Mucosa of descending colon (tissue), 3 donors: ENCODE results near the gene BACH2. TPM values are rescaled to one million over a fixed set of nuclear protein-coding genes. Genes with fewer than 3 reads are reported as not detected.
A peak's percentile ranks its signal among the peaks of the same experiment; 100 is the strongest.

Experiments used
- ATAC-seq: fragments of 200-7000 bp; cut with Tn5 transposase; one replicate; pipeline ENCODE4 v1.9.1; 2020; ENCODE audit warnings: mild to moderate bottlenecking, moderate library complexity
- DNase-seq, 3 donors: peaks; one replicate each; pipeline ENCODE4 v3.0.0-alpha.2; 2020
- H3K36me3 ChIP-seq: fragments of 200-600 bp; one replicate; pipeline ENCODE4 v1.8.0; 2021; ENCODE audit warnings: low read depth, mild to moderate bottlenecking
- H3K4me1 ChIP-seq: fragments of 200-600 bp; one replicate; pipeline ENCODE4 v1.8.0; 2021; ENCODE audit warnings: low read depth, mild to moderate bottlenecking
- H3K4me3 ChIP-seq: fragments of 200-600 bp; one replicate; pipeline ENCODE4 v1.8.0; 2021; ENCODE audit warnings: mild to moderate bottlenecking
- H3K9me3 ChIP-seq: fragments of 200-600 bp; one replicate; pipeline ENCODE4 v1.8.0; 2021; ENCODE audit warnings: mild to moderate bottlenecking
- intact Hi-C, 2 donors: fragments of 100-400 bp; cut with DNase I in 1 of 2; cut with micrococcal nuclease in 1 of 2; formaldehyde crosslinking; loops; one replicate each; pipeline versions ENCODE4 v1.11.0 to v1.11.1; 2022; cut with DNase I, micrococcal nuclease
- total RNA-seq, 3 donors: library from RNA; stranded (reverse); fragmentation: NEBNext Ultra II Directional in 2 of 3; extraction: Animal tissue kit (Norgen Biotek cat#: 25700) in 2 of 3; gene quantifications; one replicate each; pipeline versions ENCODE4 v1.2.1 to v1.2.4, GENCODE V29; 2021 to 2023
- TF ChIP-seq, protein P1 (sequence below): fragments of 200-600 bp; IDR thresholded peaks from one replicate; pipeline ENCODE4 v1.8.0; 2022; ENCODE audit warnings: antibody characterized with exemption, mild to moderate bottlenecking
- donor health status: DM: no; HTN: no; CAD: no; lungs with moderate emphysema.
- donor health status: DM: no; HTN: no; CAD: no.
- donor health status: DM: no; HTN: yes; CAD: no.

BACH2 gene
- total RNA-seq, 3 donors from 2014 or later = 0.96 to 1.6 (median 1.2) TPM

DNA sequence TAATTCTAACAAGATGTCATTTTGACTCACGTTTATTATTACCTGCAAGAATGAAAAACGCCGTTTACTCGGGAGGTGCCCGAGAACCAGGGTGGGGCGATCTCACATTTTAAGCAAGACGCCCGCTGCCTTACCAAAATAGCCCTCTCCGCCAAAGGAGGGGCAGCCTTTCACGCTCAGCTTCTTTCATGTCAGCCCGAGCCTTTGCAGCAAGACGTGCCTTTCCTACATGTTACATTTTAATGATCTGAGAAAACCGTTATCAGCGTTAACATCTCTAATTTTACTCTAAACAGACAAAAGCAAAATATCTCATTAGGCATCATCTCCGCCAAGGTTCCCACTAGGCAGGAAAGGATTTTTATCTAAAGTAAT is 2.0 kb downstream of the BACH2 start:
- H3K4me3 ChIP-seq = no peak overlapping the region
- H3K9me3 ChIP-seq = no peaks in the 10 kb centered on the region
- peaks cover 15% of the 10 kb centered on the region for H3K4me1 ChIP-seq
- DNase-seq (peak in 1 of 3 donors; percentile 15), ATAC-seq (no peak)
- intact Hi-C loops = no loop called here
- no peaks in the 10 kb centered on the region for H3K36me3 ChIP-seq
- TF ChIP-seq, protein P1, sequence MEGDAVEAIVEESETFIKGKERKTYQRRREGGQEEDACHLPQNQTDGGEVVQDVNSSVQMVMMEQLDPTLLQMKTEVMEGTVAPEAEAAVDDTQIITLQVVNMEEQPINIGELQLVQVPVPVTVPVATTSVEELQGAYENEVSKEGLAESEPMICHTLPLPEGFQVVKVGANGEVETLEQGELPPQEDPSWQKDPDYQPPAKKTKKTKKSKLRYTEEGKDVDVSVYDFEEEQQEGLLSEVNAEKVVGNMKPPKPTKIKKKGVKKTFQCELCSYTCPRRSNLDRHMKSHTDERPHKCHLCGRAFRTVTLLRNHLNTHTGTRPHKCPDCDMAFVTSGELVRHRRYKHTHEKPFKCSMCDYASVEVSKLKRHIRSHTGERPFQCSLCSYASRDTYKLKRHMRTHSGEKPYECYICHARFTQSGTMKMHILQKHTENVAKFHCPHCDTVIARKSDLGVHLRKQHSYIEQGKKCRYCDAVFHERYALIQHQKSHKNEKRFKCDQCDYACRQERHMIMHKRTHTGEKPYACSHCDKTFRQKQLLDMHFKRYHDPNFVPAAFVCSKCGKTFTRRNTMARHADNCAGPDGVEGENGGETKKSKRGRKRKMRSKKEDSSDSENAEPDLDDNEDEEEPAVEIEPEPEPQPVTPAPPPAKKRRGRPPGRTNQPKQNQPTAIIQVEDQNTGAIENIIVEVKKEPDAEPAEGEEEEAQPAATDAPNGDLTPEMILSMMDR = no peak

DNA sequence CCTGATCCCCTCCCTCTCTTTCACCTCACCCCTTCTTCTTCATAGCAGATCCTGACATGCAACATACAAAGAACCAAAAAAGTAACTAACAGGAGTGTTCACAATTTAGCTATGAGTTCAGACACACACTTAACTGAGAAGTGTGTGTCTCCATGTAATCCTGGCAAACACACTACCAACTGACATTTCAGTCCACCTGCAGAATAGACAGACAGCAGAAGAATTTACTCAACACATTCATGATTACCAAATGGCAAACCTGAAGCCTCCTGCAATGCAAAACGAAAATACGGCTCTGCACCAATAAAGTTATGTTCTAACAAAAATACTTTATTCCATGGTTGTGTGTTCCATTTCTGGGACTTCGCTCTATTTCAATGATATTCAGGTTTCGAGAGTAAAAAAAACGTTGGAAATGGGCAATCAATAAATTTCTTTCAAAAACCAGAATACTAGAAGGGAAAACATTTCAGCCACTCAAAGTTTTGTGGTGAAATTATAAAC is 2.6 kb downstream of the BACH2 start:
- intact Hi-C loops = no loop called here
- DNase-seq = no peak
- Histone ChIP-seq H3K4me3 (no peak overlapping the region), H3K4me1 (peaks cover 15% of the 10 kb centered on the region), H3K9me3 (no peaks in the 10 kb centered on the region), H3K36me3 (no peaks in the 10 kb centered on the region)
- TF ChIP-seq, protein P1 = no peak
- no peak for ATAC-seq

DNA sequence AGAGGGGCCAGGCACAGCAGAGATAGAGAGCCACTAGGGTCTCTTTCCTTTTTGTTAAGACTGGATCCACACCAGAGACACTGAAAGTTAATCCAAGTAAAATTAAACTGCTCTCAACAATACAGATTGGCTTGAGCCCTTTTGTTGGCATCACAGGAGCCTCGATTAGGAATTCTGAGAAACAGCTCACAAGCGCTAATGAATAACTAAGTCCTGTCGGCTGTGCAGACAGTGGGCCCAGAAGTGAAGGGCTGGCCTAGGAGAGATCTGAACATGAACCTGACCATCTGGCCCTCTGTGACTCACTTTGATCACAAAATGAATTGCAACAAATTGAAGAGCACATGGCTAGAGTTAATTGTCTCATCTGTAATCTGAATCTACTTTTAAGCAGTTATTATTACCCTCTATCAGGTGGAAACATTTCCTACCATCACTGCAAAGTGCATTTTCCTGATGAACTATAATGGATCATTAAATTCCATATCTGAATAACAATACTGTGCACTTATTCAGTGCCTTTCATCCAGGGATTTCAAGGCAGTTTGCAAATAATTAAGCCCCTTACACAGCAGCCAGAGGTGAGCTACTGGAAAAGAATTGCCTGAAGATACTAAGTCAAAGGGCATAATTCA is 3.2 kb downstream of the BACH2 start:
- intact Hi-C loops = no loop called here
- Histone ChIP-seq H3K4me1 (peaks cover 15% of the 10 kb centered on the region), H3K4me3 (no peak overlapping the region), H3K9me3 (no peaks in the 10 kb centered on the region), H3K36me3 (no peaks in the 10 kb centered on the region)
- DNase-seq (no peak), ATAC-seq (no peak)
- TF ChIP-seq, protein P1 = no peak

DNA sequence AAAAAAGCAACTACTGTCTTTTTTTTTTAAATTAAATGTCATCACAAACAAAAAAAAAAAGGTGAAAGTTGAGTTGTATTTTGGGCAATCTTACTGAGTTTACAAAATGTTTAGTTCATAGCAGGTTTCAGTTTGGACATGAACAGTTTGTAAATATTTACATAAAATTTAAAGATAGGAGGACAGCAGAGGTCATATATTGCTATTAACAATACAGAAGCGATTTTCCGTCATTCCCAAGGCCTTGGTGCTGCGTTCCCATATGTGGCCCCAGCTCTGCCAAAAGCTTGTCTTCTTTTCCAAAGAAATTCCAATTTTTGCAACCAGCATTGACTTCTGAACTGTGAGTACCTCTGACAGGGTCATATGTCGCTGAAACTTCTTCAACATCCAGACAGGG is 5.1 kb downstream of the BACH2 start:
- intact Hi-C loops = no loop called here
- TF ChIP-seq, protein P1 = no peak
- ATAC-seq (no peak), DNase-seq (no peak)
- Histone ChIP-seq H3K36me3 (no peaks in the 10 kb centered on the region), H3K4me3 (no peak overlapping the region), H3K4me1 (peaks cover 15% of the 10 kb centered on the region), H3K9me3 (no peaks in the 10 kb centered on the region)

DNA sequence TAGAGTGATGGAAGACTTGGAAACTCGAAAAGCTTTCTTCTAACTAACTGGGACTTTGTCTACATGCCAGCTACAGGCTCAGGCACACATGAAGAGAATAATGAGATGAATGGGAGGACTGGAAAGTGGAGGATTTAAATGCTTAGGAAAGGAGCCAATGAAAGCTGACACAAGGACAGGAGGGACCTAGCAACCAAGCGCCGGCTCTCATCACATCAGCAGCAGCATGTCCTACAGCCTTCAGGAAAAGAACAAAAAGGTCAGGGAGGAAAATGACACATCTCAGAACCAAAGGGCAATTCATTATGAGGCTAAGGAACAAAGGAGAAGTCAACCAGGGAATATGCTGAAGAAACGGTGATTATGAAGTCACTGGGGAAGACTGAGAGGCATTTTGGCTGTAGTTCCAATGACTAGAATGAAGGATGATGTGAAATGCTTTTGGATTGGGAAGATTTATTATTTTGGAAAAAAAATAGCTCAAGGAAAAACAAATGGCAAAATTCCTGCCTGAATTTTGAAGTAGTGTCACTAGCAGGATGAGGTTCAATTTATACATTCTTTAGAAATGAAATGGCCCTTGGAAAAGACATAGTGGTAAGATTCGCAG is 5.7 kb downstream of the BACH2 start:
- DNase-seq (no peak), ATAC-seq (no peak)
- Histone ChIP-seq H3K9me3 (no peaks in the 10 kb centered on the region), H3K36me3 (no peaks in the 10 kb centered on the region), H3K4me1 (peaks cover 15% of the 10 kb centered on the region), H3K4me3 (no peak overlapping the region)
- intact Hi-C loops = no loop called here
- TF ChIP-seq, protein P1 = no peak
